22Rv1 (cell line): Measurements from ENCODE around the gene CCDC28A.

ENCODE experiments used
- ZFX ChIP-seq: fragments of 450-650 bp; IDR thresholded peaks from 2 replicates; pipeline ENCODE4 v1.6.1; 2017; ENCODE audit warnings: antibody characterized with exemption, borderline replicate concordance
- TF ChIP-seq, protein P1 (sequence below): fragments of 450-650 bp; IDR thresholded peaks from 2 replicates; pipeline ENCODE4 v1.5.1; 2017; ENCODE audit warnings: mild to moderate bottlenecking

DNA sequence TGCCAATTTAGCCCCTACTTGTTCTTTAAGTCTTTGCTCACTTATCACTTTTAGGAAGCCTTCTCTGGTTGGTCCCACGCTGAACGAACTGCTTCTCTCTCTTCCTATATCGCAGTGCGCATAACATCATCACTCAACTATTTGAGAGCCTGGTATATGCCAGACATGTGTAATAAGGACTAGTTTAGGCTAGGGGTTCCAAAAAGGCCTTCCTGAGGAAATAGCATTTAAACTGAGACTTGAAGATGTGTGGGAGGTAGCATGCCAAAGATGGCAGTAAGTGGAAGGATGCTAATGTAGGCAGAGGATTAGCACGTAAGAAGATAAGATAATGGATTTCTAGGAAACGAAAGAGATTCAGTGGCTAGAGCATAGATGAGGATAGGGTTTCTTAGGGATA, 4.8 kb downstream of the CCDC28A start:
- TF ChIP-seq, protein P1, sequence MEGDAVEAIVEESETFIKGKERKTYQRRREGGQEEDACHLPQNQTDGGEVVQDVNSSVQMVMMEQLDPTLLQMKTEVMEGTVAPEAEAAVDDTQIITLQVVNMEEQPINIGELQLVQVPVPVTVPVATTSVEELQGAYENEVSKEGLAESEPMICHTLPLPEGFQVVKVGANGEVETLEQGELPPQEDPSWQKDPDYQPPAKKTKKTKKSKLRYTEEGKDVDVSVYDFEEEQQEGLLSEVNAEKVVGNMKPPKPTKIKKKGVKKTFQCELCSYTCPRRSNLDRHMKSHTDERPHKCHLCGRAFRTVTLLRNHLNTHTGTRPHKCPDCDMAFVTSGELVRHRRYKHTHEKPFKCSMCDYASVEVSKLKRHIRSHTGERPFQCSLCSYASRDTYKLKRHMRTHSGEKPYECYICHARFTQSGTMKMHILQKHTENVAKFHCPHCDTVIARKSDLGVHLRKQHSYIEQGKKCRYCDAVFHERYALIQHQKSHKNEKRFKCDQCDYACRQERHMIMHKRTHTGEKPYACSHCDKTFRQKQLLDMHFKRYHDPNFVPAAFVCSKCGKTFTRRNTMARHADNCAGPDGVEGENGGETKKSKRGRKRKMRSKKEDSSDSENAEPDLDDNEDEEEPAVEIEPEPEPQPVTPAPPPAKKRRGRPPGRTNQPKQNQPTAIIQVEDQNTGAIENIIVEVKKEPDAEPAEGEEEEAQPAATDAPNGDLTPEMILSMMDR = no peak
- no peak for TF ChIP-seq ZFX
